GM18498 (cell line): ENCODE results near the gene HES5.

Source experiments
- ATAC-seq: cut with Tn5 transposase; IDR thresholded peaks from one replicate; pipeline ENCODE4 v1.9.1; 2021; ENCODE audit warnings: mild to moderate bottlenecking, moderate library complexity; ENCODE audit not compliant: unreplicated experiment

HES5 gene

DNA sequence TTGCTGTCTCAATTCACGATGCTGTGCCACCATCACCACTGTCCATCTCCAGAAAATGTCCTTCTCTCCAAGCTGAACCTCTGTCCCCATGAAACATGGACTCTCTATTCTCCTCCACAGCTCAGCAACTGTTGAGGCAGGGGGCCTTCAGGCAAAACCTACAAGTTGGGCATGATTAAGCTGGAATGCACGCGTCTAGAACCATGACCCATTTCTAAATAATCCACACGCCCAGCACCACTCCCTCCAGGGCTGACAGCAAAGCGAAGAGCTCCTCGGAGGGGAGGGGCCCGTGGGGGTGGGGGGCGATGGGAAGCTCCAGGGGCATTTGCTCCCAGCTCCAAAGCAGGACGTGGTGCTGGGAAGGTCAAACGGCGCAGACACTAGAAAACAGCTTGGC lies 3.3 kb upstream of the HES5 start:
- no peak for ATAC-seq

DNA sequence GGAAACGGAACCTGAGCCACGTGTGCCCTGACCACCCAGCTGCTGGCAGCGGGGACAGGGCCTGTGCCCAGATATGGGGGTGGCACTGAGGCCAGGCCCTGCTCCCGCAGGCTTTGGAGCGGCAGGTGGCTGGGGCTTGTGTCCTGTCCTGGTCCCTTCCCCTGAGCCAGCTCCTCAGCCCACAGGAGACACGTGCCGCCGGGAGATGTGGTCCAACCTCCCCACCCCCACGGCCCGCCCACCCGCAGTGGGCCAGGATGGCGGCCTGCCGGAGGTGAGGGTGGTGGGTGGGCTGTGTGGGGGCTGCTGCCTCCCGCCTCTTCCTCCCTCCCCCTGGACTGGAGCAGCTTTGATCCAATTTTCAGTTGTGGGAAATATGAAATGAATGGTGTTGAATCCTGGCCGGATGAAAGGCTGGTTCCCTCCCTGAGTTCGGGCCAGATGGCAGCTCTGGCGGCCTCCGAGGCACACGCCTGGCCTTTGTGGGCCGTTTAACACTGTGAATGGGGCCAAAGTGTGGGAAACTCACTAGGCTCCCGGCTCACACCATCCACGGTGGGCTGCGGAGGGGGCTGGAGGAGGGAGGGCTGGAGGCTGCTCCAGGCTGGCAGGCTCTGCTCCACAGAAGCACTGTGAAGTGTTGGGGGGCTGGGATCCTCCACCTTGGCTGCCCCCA lies 2.6 kb upstream of the HES5 start:
- ATAC-seq, result no peak

DNA sequence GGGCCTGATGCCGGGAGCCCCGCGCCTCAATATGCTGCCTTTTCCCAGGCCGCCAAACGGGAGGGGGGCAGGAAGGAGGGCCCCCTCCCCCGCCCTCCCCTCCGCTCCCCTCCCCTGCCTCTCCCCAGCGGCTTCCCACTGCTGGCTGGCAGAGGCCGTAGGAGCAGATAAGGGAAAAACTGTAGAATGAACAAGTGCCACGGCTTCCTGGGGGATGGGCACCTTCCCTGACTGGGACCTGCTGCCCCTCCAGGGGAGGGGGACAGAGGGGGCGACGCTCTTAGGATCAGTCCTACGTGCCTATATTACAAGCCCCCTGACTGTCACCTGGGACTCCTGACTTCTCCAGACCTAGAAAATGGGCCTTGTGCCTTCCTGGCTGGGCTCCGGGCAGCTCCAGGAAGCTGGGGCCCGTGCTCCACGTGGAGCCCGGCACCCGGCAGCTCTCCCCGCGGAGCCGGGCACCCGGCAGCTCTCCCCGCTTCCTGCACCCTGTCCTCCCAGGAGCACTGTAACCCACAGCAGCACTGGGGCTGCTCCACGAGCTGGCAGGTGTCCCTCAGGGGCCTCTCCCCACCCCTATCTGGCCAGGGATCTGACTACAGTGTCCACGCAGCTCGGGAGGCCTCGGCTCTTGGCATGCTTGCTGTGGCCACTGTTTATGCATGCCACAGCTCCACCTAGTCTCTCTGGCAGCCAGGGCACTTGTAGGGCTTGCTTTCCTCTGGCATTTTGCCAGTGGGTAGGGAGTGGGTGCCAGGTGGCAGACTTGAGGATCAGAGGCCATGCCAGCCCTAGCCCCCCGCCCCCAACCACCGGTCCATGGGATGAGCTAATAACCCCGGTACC lies 674 bp upstream of the HES5 start:
- no peak for ATAC-seq

DNA sequence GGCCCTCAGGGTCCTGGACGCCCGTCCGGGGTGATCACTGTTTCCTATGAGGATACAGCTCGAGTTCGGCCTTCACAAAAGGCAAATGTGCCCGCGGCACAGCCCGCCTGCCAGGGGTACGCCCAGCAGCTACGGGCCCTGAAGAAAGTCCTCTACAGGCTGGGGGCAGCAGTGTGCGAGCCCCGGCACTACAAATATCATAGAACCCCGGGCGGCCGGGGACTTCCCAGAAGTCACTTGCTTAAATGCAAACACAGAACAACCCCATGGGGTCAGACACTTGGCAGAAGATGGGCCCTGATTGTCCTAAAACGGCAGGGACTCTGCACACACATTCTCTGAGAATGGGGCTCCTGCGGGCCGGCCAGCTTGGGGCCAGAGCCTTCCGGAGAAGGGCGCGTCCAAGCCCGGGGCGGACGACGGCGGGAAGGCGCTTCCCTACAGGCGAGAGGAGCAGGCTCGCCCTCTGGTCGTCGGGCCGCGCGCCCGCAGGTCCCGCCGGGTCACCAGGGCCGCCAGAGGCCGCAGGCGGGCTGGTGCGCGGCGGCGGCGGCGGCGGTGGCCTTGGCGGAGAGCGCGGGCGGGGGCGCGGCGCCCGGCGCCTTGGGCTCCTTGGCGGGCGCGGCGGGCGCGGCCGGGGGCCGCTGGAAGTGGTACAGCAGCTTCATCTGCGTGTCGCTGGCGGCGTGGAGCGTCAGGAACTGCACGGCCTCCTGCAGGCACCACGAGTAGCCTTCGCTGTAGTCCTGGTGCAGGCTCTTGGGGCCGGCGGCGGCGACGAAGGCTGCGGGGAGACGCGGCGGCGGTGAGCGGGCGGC lies 888 bp downstream of the HES5 start:
- ATAC-seq, result no peak

DNA sequence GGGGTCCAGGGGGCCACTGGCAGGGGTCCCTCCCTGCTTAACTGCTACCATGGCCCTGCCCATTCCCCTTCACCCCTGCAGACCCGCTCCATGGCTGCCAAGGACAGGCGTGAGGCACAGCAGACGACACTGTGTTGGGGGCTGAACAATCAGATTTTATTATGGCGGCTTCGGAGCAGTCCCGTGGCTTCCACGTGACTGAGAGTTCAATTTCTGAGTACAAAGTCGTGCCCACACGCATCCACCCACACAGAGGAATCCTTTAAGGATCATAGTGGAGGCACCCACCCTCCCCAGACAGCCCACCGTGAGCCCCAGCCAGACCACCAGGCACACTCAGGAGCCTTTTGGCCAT lies 1.5 kb downstream of the HES5 start:
- no peak for ATAC-seq

DNA sequence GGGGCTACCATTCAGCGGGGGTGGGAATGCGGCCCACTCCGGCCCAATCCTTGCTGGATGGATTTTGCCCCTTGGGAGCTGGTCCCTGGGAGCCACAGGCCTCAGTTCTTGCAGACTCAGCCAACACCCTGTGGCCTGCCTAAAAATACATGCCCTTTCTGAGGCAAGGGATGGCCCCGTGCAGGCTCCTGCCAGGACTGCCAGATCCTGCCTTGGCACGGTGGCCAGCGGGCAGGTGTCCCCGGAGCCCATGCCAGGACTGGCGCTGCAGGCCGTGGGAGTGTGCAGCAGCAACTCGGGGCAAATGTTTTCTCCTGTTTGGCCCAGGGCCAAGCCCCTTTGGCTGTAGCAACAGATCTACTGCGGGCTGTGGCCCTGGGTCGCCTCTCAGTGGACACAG lies 2.0 kb downstream of the HES5 start:
- no peak for ATAC-seq

DNA sequence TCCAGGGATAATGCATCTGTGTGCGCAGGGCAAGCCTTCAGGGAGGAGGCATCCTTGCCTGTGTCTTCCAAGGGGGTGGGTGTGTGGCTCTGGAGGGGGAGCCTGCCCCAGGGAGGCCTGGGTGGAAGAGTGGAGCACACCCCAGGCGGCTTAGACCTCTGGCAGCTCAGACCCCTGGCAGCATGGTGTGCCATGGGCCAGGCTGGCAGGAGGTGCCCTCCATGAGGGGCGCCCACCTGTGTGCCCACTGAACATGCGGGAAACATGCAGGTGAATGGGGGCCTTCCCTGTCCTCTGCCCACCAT lies 2.6 kb downstream of the HES5 start:
- no peak for ATAC-seq

DNA sequence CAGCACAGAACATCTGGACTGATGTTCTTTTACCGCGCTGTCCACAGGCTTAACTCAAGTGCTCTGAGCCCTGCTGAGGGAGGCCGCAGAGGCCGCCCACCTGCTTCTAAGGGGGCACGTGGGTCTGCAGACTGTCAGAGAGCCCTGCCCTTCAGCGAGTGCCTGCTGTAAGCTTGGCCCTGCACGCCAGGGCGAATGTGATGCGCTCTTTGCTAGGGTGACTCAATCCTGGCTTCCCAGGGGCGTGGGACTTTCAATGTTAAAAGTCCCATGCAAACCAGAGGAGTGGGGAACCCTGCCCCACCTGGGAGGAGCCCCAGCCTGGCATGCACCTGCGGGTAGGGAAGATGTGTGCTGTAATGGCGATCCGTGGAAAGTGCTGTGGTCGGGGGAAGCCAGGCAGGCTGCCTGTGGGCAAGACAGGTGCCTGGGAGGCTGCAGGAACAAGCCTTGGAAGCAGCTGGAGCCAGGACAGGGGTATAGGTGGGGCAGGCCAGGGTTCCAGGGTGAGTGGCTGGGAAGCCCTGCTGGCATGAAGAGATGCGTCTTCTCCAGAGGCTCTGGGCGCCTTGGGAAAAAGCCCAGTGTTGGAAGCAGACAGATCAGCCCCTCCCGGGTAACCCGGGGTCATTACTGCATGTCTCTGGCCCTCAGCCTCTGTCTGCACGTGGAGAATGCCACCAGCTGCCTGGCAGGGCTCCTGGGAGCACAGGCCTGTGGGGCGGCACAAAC lies 3.1 kb downstream of the HES5 start:
- ATAC-seq, result peak; percentile 26

DNA sequence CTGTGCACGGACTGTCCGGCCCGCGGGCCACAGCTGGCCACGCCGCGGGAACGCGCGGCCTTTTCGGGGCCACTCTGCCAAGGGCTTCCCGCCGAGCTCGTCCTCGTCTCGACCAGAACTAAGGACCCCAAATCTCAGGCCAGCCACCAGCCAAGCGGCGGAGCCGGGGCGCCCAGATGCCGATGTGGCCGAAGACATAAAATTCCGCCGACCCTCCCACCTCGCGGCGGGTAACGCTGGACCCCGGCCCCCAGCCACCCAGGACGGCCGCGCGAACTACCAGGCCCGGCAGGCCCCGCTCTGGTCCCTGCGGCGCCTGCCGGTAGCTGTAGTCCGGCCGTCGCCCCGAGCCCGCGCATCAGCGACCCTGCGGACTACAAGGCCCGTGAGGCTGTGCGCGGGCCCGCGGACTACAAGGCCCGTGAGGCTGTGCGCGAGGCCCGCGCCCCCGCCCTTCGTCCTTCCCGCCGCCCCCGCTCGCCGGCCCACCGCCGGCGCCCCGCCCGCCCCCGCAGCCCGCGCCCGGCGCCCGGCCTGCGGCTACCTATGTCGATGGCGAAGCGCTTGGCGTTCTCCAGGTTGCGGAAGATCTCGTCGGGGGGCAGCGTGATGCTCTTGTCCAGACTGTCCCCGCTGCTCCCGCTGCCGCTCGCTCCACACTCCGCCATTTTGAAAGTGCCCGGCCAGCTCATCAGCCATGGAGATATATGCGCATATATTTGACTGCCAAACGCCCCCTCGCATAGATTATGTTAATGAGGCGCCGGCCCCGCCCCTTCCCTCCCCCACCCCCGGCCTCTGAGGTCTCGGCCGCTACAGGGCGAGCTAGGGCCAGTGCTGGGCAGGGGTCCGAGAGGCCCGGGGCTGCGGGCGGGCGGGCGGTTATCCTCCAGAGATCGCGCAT lies 3.9 kb downstream of the HES5 start, which contains the start of gene PANK4:
PANK4 (minus strand) TSS at position 677 of the 904 bp plus-strand sequence; CDS start at position 668, 9 bp downstream.
- peak; percentile 87 for ATAC-seq

DNA sequence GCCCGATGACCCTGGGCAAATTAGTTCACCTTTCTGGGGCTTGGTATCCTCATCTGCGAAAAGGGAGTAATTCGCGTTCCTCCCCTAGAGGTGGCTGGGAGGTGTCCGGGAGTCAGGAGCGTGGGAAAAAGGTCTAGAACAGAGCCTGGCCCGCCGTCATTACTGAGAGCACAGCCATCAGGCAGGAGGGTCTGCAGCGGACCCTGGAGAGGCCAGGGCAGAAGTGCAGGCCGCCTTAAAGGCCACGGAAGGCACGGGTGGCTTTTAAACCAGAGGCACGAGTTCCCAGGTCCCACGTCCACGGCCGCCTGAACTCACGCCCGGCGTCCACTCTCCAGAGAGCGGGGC lies 4.5 kb downstream of the HES5 start:
- no peak for ATAC-seq

DNA sequence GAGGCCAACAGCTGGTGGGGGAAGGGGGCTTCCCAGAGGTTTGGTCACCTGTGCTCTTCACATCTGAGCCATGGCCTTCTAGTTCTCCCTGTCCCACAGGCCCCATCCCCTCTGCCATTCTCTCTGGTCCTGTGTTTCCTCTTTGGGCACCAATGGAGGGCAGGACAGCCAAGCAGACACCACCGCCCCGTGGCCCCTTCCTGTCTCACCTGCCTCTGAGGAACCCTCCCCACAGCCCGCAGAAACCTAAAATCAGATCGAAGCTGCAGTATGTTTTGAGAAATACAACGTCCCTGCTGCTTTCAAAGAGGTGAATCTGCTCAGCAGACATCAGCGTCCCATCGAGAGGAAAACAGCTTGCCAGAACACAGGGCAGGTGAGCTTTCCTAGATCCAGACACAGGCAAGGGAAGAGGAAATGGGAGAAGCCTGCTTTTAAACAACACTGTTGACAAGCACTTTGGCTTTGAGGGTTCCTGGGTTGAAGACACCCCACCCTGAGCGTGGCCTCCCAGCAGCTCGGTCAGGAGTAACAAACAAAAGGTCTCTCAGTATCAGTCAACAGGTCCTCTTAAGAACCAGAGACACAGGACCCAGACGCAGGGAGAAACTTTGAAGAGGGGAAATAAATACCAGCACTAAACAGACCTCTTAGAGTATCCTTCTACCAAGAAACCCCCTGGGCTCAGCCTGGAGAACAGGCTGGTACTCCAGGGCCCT lies 6.0 kb downstream of the HES5 start:
- ATAC-seq, result no peak

DNA sequence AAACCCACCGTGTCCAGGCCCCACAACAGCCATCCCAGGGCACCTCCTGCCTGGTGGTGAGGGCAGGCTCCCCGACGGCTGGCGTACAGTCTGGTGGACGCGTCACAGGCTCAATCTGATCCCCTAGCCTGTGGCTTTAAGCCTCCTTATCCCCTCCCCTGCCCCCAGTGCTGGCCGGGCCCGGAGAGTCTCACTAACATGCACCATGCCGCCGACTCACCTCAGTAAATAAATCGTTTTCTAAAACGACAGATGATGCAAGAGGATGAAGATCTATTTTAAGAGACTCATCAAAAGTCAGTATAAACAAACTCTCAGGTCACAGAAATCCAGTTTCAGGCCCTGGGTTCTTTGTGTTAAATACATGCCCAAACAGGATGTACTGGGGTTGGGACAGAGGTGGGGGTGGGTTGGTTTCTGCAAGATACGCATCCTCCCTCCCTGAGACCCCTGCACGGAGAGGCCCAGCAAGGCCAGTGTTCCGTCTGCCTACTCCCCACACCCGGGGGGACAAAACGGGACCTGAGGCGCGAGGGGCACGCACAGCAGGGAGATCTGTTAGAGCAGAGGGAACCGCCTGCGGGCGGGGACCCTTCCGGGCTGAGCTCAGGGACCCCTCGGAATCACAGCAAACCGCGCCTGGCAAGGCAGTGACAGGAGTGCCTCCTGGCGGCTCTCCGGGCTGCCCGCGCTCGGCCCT lies 6.7 kb downstream of the HES5 start:
- ATAC-seq, result no peak

DNA sequence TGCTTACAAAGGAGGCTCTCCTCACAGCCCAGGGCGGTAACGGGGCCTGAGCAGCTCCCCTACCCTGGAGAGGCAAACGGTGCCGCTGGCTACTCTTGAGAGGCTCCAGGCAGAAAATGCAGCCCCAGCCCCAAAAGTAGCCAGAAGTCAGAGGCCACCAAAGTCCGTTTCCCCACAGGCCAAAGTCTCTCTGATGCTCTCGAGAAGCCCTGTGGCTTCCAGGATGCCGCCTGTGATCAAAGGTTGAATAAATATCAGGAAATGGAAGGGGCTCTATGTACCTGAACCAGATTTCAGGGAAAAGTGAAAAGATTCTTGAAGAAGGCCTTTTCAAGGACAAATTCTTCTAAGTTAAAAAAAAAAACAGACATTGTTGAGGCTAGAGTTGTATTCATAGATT lies 7.8 kb downstream of the HES5 start:
- no peak for ATAC-seq

DNA sequence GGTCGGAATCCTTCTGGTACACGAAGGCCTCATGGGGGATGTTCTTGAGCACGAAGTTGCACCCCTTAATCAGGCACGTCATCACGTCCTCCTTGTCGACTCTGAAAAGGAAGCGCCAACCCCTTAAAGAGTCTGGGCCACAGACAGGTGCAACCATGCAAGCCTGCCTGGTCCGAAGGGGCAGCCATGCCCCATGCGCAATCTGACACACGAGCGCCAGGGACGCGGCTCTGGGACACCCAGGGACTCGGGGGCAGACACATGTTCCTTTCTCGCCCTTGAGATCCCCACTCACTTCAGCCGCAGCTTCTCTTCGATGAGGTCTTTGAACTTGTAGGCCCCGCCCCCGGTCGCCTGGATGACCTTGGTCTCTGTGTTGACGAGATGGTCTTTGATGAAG lies 9.3 kb downstream of the HES5 start:
- ATAC-seq, result no peak

DNA sequence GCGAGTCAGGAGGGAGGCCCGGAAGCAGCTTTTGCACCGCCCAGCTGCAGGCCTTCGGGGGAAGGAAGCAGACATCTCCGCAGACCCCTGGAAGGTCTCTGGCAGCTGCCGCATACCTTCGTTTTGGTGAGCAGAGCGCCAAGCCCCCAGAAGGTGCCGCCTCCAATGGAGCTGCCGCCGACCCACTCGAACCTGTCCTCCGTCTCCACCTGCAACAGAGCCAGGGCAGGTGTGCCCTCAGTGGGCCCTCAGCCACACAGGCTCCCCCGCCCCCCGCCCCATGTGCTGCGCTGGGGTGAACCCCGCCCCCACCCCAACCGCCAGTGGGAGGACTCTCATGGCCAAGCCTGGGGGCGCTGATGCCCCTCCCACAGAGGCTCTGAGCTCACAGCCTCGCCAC lies 9.9 kb downstream of the HES5 start:
- ATAC-seq, result no peak

DNA sequence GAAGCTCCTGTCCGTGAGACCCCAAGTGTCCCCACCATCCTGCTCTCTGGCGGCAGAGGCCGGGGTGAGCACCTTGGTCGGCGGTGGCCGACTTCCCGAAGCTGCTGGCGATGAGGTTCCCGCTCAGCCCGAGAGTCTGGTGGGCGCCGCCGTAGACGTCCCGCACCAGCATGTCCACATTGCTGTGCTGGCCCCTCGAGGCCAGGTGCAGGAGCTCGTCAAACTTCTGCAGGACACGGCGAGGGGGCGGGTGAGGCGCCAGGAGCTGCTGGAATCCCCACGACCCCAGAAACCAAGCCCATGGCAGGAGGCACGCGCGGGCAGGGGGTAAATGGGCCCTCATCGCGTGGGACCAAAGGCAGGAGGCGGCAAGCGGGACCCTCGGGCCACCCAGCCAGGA lies 10.3 kb downstream of the HES5 start:
- ATAC-seq, result no peak

DNA sequence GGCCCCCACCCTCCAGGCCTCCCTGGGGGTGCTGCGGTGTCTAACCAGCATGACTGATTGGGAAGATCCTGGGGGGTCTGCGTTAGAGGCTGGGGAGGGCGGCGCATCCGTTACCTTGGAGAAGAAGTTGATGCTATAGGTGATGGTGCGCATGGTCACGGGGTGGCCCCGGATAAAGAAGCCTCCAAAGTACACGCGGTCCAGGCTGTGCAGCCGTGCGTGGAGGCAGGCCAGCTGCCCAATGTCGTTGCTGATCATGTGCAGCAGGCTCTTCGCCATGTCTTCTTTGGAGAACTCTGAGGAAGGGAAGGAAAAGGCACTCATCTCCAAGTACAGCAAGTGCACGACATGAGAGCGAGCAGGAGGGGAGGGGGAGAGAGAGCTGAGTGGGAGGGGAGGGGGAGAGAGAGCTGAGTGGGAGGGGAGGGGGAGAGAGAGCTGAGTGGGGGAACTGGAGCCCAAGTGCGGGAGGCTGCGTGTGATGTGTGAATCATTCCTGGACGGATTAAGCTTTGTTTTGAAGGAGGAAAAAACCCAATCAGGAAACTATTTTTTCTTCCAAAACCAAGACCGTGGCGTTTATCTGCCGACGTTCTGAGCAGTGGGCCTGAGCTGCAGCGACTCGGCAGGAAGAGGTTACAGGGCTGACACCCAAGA lies 10.9 kb downstream of the HES5 start:
- no peak for ATAC-seq

DNA sequence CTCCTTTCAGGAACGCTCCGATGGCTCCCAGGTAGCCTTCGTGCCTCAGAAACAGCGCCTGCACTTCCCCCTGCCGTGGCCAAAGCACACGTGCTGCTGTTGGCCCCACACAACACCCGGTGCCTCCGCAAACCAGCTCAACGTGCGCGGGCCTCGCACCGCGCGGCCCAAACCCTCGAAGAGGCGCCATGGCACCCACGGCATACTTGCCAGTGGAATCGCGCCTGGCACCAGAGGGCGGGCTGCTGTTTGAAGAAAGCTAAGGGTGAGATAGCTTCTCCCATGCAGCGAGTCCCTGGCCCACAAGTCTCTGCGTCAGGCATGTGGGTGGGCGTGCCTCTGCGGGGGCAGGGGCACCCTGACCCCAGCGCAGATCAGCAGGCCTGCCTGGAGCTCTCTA lies 11.5 kb downstream of the HES5 start:
- no peak for ATAC-seq

DNA sequence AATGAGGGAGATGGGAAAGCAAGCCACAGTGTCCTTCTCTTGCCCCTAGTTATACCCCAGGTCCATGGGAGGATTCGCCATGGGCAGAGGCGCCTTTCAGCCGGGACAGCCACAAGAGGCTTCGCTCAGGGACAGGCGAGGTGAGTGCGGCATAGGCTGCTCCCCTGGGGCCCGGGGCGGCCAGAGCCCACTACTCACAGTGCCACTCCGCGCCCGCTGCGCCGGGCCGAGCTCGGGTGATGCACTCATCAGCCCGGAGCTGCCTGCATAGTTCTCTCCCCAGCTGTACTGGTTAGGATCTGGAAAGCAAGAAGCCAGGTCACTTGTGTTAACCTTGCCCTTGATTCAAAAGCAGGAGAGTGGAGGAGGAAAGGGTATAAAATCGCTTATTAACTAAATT lies 12.1 kb downstream of the HES5 start:
- ATAC-seq, result no peak
